Measurements from ENCODE around the gene CCDC92.

DNA sequence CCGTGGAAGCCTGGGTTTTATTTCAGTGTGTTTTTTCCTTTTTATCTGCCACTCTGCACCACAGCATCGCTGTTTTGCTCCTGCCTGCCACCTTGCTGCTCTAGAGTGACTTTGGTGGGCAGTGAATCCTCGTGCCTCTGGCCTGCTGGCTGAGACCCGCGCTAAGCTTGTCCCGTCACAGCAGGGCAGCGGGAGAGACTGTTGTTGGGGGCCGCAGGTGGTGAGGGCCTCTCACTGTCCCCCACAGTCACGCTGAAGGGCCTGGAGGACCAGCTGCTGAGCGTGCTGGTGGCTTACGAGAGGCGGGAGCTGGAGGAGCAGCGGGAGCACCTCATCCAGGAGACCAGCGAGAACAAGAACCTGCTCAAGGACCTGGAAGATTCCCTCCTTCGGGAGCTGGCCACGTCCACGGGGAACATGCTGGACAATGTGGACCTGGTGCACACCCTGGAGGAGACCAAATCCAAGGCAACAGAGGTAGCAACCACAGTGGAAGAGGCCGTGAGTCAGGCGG is 55.2 kb downstream of the CCDC92 start:
- TF ChIP-seq, protein P1, sequence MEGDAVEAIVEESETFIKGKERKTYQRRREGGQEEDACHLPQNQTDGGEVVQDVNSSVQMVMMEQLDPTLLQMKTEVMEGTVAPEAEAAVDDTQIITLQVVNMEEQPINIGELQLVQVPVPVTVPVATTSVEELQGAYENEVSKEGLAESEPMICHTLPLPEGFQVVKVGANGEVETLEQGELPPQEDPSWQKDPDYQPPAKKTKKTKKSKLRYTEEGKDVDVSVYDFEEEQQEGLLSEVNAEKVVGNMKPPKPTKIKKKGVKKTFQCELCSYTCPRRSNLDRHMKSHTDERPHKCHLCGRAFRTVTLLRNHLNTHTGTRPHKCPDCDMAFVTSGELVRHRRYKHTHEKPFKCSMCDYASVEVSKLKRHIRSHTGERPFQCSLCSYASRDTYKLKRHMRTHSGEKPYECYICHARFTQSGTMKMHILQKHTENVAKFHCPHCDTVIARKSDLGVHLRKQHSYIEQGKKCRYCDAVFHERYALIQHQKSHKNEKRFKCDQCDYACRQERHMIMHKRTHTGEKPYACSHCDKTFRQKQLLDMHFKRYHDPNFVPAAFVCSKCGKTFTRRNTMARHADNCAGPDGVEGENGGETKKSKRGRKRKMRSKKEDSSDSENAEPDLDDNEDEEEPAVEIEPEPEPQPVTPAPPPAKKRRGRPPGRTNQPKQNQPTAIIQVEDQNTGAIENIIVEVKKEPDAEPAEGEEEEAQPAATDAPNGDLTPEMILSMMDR (IDR thresholded peaks at IDR 0.05) = no peak
- no peak for TF ChIP-seq POLR2A (IDR thresholded peaks at IDR 0.05)

Data from uterus (tissue), 2 donors.